ENCODE results near the gene NEK11. TPM values are rescaled to one million over a fixed set of nuclear protein-coding genes. Genes with fewer than 3 reads are reported as not detected.

NEK11 gene
- total and polyA plus RNA-seq, 12 donors: 5.2 to 19.8 (median 9.8) TPM

DNA sequence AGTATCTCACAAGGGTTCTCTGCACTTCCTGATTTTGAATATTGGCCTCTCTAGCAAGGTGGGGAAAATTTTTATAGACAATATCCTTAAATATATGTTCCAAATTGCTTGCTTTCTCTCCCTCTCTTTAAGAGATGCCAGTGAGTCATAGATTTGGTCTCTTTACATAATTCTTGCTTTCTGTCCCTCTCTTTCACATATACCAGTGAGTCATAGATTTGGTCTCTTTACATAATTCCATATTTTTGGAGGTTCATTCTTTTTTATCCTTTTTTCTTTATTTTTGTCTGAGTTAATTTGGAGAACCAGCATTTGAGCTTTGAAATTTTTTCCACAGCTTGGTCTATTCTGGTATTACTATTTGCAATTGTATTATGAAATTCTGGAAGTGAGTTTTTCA, 277.2 kb downstream of the NEK11 start:
- TF ChIP-seq, protein P1, sequence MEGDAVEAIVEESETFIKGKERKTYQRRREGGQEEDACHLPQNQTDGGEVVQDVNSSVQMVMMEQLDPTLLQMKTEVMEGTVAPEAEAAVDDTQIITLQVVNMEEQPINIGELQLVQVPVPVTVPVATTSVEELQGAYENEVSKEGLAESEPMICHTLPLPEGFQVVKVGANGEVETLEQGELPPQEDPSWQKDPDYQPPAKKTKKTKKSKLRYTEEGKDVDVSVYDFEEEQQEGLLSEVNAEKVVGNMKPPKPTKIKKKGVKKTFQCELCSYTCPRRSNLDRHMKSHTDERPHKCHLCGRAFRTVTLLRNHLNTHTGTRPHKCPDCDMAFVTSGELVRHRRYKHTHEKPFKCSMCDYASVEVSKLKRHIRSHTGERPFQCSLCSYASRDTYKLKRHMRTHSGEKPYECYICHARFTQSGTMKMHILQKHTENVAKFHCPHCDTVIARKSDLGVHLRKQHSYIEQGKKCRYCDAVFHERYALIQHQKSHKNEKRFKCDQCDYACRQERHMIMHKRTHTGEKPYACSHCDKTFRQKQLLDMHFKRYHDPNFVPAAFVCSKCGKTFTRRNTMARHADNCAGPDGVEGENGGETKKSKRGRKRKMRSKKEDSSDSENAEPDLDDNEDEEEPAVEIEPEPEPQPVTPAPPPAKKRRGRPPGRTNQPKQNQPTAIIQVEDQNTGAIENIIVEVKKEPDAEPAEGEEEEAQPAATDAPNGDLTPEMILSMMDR (IDR thresholded peaks at IDR 0.05): no peak
- no peak for TF ChIP-seq POLR2A (IDR thresholded peaks at IDR 0.05)
- no peak overlapping the region for H3K27ac ChIP-seq
- no peaks in the 10 kb centered on the region for H3K9me3 ChIP-seq (replicated peaks in 1 of 3)
- H3K27me3 ChIP-seq: no peaks in the 10 kb centered on the region
- no peaks in the 10 kb centered on the region for H3K4me1 ChIP-seq (replicated peaks in 1 of 2)
- no peaks in the 10 kb centered on the region for H3K36me3 ChIP-seq (replicated peaks in 1 of 2)
- no peak for DNase-seq
- intact Hi-C loops (cut with DNase I): no loop called here
- no peak overlapping the region for H3K4me3 ChIP-seq

DNA sequence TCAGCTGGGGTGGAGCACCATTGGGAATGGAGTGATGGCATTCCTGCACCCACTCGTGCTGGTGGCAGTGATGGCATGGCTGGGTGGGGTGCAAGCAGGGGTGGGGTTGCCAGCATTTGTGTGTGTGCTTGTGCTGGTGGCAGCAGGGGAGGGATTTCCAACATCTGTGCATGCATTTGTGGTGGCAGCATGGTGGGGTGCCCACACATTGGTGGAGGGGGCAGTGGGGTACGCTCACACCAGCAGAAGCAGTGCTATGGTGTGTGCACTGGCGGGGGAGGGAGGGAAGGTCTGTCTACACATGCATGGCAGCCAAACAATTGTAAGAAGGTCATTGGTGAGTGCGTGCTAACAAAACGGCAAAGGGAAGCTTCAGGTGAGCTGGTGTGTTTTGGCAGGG, 278.2 kb downstream of the NEK11 start:
- no peak overlapping the region for H3K27ac ChIP-seq
- H3K9me3 ChIP-seq (replicated peaks in 1 of 3): no peaks in the 10 kb centered on the region
- WGBS, 4 donors: 76 to 93% (median 87%) methylated on average over 4 to 5 of the region's 5 CpGs
- intact Hi-C loops (cut with DNase I): no loop called here
- no peaks in the 10 kb centered on the region for H3K27me3 ChIP-seq
- DNase-seq: no peak
- no peaks in the 10 kb centered on the region for H3K4me1 ChIP-seq (replicated peaks in 1 of 2)
- H3K36me3 ChIP-seq (replicated peaks in 1 of 2): no peaks in the 10 kb centered on the region
- TF ChIP-seq POLR2A (IDR thresholded peaks at IDR 0.05): no peak
- TF ChIP-seq, protein P1 (IDR thresholded peaks at IDR 0.05): no peak
- no peak overlapping the region for H3K4me3 ChIP-seq

DNA sequence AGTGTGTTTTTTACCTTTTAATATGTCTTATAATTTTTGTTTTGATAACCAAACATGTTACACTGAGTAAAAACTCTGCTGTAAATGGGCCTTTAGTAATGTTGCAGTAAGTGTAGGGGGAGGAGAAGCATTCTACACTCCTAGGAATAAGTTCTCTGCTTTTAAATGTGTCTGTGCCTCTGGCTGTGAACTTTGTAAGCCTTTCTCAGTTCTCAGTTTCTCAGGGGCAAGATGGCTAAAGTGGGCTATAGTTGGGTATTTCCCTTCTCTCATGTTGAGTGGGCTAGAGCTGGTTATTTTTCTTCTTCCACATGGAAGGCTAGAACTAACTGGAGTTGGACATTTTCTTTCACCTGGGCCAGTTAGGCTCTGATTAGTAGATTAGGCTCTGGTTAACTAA, 279.6 kb downstream of the NEK11 start:
- no peaks in the 10 kb centered on the region for H3K27me3 ChIP-seq
- H3K27ac ChIP-seq: no peak overlapping the region
- no peaks in the 10 kb centered on the region for H3K9me3 ChIP-seq (replicated peaks in 1 of 3)
- no peaks in the 10 kb centered on the region for H3K36me3 ChIP-seq (replicated peaks in 1 of 2)
- no peak overlapping the region for H3K4me3 ChIP-seq
- no peaks in the 10 kb centered on the region for H3K4me1 ChIP-seq (replicated peaks in 1 of 2)
- TF ChIP-seq POLR2A (IDR thresholded peaks at IDR 0.05): no peak
- TF ChIP-seq, protein P1 (IDR thresholded peaks at IDR 0.05): no peak
- DNase-seq: no peak
- intact Hi-C loops (cut with DNase I): no loop called here

DNA sequence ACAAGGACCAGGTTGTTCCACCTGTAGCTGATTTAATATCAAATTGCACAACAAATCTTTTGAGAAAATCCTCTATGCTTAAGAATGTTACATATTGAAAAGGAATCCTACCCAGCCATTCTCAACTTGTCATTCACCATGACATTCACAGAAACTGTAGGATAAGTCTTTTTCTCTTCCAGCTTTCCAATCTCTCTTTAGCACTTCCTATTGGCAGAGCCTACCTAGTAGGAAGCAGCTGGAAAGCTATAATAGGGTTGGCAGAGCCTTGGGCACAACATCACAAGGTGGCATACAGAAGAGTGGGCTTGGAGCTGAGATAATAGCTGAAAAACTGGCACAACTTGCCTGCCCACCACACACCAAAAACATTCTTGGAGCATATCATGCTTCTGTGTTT, 287.6 kb downstream of the NEK11 start:
- Histone ChIP-seq H3K27ac (no peak overlapping the region), H3K4me1 (replicated peaks in 1 of 2) (no peaks in the 10 kb centered on the region), H3K9me3 (replicated peaks in 1 of 3) (no peaks in the 10 kb centered on the region), H3K36me3 (replicated peaks in 1 of 2) (no peaks in the 10 kb centered on the region), H3K4me3 (no peak overlapping the region), H3K27me3 (no peaks in the 10 kb centered on the region)
- no peak for DNase-seq
- TF ChIP-seq POLR2A (IDR thresholded peaks at IDR 0.05): no peak
- TF ChIP-seq, protein P1 (IDR thresholded peaks at IDR 0.05): no peak
- intact Hi-C loops (cut with DNase I): no loop called here
